HG03521 (cell line): Measurements from ENCODE around the gene LYRM7.
"Not testable (repeated sequence)": the region's sequence is repeated elsewhere in the genome, so short reads cannot be mapped to it uniquely, and the experiment has no call there.

Experiments used
- ATAC-seq: cut with Tn5 transposase; IDR thresholded peaks from one replicate; pipeline ENCODE4 v1.9.1; 2021; ENCODE audit warnings: mild to moderate bottlenecking, moderate library complexity; ENCODE audit not compliant: unreplicated experiment

LYRM7 gene

DNA sequence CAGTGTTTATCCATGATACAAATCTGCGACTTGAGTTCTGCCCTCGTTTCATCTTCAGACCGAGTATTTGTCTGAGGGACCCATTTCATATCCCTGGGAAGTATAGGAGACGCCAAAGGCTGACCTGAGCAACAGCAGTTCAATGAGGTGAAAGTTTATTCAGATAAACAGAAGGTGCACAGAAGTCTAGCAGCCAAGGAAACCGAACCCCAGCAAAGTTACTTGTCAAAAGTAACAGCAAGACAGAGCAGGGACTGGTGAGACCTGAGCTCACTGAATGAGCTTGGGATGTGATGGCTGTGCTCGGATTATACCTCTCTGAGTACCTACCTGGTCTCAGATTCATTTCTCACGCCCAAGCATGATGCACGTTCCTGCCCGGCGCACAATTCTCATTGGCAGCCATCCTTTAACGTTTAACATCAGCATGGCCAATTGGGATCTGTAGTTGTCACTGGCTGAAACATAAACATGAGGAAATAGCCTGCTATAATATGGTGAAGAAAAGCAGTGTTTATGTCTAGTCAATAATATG is 599 bp downstream of the LYRM7 start:
- no peak for ATAC-seq

DNA sequence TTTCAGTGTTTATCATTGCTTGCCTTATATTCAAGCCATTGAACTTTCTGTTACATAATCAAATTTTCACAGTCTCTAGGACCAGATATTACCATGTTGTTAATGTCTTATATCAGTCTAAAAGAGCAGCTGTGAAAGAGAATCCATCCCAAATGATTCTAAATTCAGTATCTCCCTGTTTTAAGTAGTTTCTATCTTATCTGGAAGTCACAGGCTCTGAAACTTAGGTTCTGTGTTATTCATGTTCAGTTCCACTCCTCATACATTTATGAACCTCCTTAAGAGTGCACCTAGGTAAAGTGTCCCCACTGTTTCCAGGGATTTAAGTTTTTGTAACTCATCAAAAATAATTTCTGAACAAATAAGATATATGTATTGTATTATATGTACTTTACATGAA is 9.7 kb downstream of the LYRM7 start:
- ATAC-seq = no peak

DNA sequence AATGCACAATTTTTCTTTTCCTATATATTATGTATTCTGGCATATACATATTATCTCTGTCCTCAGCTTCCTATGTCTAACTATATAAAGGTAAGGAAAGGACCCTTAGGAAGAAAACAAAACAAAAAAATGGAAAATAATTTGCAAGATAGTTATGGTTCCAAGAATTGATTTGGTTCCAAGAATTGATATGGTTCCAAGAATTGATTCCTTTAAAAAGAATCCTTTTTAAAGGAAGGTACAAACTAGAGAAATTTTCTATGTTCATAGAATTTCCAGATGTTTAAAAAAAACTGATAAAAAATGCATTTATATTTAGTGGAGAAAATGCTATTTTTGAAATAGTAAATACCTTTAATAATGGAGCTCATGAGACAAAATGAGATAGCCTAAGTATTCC is 12.1 kb downstream of the LYRM7 start:
- ATAC-seq = no peak

DNA sequence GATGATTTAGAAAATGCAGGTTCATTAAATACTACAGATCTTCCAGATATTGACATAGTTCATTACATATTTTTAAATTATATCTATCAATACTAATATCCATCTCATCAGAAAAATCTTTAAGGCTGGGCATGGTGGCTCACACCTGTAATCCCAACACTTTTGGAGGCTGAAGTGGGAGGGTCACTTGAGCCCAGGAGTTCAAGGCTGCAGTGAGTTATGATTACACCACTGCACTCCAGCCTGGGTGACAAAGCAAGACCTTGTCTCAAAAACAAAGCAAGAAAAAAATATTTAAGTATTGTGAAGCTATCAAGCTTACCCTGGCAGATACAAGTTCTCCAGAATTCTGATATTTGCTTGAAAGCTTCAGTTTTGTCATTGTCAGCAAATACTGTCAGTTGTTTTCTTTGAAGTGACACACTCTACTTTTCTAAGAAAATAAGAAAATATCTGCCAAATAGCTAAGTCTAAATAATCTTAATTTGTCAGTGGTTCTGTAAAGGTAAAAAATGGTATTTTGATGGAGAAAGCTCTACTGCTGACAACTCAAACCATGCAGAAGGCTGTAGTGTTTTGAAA is 14.9 kb downstream of the LYRM7 start:
- ATAC-seq = no peak

DNA sequence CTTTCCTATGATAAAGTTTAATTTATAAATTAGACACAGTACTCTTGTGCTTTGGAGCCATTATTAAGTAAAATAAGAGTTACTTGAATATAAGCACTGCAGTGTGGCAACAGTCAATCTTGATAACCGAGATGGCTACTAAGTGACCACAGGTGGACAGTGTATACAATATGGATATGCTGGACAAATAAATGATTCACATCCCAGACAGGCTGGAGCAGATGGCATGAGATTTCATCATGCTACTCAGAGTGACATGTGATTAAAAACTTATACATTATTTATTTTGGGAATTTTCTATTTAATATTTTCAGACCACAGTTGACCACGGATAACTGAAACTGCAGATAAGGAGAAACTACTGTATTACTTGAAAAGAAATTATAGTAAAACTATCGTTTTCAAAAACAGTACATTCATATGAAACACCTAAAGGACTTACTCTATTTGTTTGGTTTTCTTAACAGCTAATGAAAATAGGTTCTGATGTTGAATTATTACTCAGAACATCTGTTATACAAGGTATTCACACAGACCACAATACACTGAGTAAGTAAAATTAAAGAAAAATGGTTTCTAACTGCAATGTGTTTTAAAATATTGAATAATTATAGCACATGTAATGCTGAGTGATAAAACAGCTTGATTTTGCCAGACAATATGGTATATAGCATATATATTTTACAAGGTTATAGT is 16.0 kb downstream of the LYRM7 start:
- ATAC-seq = no peak

DNA sequence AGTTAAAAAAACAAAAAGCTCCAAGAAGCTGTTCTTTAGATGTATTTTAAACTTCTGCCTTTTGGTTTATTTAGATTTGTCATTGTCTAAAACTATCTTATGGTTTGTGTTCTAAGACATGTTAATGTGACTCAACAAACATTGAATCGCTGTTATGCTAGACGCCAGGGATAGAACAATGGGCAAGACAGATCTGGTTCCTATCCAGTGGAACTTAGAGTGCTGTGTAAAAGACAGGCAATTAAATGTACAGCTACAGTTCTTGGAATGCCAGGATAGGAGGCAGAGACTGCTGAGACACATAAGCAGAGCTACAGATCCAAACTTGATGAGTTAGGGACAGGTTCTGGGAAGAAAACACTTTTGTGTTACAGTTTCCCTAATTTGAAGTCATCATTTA is 22.4 kb downstream of the LYRM7 start:
- ATAC-seq = no peak

DNA sequence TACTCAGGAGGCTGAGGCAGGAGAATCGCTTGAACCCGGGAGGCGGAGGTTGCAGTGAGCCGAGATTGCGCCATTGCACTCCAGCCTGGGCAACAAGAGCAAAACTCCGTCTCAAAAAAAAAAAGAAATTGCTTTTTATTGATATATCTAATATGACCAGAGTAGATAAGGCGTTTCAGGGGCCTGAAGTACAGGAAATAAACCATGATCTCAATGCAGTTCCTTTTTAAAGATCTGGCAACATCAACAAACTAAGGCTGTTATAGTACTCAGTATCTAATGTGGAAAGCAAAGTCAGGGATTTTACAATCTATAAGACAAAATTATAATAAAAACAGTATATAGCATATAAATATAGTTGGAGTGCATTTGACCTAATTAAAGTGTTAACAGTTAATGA is 23.2 kb downstream of the LYRM7 start:
- ATAC-seq = not testable (repeated sequence)

DNA sequence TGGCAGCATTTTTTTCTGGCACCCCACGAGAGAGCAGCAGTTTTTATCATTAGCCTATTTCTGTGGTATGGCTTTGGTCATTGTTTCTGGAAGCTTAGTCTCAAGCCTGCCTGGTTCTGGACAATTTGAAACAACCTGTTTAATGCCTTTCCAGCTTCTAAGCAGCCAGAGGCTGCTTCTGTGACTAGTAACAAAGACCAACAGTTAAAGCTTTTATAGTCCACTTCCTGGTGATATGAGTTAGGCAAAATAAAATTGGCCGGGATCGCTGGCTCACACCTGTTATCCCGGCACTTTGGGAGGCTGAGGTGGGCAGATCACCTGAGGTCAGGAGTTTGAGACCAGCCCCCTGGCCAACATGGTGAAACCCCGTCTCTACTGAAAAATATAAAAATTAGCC is 24.0 kb downstream of the LYRM7 start:
- ATAC-seq = no peak

DNA sequence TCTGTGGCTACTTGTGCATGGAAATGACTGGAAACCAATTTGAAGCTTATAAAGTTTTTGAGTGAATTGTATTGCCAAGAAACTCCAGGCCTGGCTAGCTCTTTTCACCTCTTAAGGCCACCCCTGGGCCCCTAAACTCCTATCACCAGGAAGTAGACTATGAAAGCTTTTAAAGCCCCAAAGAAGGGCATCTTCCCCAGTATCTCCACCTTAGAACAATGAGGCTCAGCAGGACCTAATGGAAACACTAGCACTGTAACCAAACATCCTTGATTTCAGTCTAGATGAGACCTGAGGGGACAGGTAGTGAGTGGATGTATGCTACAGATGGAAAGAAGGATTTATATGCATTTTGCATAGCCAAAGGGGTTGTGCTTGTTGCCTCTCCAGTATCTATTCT is 25.0 kb downstream of the LYRM7 start:
- ATAC-seq = no peak

DNA sequence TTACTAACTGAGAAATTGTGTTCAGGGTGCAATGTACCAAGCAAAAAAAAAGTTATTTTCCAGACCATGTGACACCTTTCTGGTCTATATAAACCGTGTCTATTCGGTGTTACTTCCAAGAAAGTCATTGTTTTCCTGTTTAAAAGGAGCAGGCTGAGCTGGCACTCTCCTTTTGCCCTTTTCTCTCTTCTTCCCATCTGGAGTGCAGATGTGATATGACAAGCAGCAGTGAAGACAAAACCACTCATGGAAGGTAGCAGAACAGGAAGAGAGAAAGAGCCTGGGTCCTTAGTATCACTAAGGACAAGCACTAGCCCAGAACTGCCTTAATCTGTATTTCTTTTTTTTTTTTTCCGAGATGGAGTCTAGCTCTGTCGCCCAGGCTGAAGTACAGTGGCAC is 25.6 kb downstream of the LYRM7 start:
- ATAC-seq = no peak

DNA sequence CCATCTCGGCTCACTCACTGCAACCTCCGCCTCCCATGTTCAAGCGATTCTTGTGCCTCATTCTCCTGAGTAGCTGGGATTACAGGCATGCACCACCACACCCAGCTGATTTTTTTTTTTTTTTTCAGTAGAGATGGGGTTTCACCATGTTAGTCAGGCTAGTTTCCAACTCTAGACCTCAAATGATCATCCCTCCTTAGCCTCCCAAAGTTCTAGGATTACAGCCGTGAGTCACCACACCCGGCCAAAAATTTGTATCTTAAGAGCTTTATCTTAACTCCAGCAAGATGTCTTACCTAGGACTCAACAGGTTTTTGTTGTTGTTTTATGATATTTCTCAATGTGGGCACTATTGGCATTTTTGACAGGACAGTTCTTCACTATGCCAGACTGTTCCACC is 27.9 kb downstream of the LYRM7 start:
- ATAC-seq = no peak

DNA sequence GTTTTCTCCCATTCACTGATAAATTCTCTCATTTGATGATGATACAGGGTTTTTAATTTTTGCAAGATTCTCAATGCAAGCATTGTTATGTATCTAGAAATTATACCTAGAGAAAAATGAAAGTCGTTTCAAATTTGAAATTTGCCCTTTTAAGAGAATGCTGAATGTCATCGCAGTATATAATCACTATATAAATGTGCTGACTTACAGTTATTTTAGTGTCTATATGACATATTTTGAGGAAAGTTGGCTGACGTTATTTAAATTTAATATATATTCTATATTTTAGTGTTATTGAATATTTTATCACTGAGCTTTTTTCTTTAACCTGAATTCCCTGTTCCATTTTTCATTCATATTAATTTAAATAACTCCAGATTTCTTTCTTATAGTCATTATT is 29.8 kb downstream of the LYRM7 start:
- no peak for ATAC-seq

DNA sequence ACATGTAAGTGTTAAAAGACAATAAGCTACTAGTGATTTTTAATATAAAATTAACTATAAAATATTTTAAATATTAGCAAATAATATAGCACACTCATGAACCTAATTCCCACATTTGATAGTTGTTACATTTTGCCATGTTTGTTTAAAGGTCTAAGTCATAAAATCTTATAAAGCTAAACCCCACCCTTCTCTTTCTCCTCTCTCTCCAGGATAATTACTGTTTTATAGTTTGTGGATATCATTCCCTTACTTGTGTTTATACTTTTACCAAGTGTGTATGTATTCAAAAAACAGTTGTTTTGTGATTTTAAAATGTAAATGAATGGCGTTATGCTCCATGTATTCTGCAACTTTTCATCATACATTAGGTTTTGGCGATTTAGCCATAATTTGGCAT is 34.2 kb downstream of the LYRM7 start:
- ATAC-seq = no peak

DNA sequence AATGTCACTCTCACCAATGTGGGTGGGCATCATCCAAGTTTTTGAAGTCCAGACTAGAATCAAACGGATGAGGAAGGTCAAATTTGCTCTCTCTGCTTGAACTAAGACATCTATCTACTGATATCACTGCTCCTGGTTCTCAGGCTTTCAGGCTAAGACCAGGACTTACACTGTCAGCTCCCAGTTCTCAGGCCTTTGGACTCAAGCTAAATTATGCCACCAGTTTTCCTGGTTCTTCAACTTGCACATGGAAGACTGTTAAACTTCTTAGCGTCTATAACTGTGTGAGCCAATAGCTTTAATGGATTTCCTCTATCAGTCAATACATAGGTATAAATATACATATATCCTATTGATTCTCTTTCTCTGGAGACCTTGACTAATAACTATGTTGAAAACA is 35.3 kb downstream of the LYRM7 start:
- ATAC-seq = no peak

DNA sequence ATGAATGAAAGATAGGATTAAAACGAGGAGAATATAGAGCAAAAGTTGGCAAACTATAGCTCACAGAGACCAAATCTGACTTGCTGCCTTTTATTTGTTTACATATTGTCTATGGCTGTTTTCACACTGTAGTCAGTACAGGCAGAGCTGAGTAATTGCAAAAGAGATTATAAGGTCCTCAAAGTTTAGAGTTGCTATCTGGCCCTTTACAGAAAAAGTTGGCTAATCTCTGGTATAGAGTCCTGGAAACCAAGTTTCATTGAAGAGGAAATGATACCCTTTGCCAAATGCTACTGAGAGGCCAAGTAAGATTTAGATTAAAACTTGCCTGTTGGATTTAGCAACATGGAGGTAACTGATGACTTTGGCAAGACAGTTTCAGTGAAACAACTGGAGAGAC is 36.0 kb downstream of the LYRM7 start:
- no peak for ATAC-seq

DNA sequence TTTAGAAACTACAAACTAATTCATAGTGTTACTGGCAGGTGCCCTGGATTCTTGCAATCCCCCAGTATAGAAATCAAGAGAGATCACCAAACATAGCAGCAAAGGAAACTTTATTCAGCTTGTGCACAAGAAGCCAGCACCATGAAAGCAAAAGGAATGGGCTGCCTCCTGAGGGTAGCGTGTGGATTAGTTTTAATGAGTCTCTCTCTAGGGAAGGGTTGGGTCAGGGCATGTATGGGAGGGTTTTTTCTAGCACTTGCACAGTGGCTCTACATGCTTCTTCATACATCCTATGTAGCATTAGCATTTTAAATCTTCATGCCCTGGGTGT is 38.4 kb downstream of the LYRM7 start:
- ATAC-seq = no peak

DNA sequence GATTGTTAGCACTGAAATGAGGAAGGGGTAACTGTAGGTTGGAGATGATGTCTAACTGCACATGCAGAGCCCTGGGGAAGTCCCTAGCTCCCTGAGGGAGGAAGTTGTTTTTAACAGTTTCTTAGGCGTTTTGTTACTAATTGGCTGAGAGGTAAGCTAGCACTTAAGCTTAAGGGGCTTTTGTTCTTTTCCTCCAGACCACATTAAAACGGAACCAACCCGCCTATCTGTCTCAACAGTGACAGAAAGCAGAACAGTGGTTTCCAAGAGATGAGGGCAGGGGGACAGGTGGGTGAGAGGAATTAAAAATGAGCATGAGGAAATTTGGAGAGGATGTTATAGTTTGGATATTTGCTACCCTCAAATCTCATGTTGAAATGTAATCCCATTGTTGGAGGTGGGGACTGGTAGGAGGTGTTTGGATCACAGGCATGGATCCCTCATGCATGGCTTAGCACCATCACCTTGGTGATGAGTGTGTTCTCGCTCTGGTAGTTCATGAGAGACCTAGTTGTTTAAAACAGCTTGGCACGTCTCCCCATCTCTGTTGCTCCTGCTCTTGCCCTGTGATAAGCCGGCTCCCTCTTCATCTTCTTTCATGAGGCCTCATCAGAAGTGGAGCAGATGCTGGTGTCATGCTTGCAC is 38.9 kb downstream of the LYRM7 start:
- ATAC-seq = peak; percentile 81

DNA sequence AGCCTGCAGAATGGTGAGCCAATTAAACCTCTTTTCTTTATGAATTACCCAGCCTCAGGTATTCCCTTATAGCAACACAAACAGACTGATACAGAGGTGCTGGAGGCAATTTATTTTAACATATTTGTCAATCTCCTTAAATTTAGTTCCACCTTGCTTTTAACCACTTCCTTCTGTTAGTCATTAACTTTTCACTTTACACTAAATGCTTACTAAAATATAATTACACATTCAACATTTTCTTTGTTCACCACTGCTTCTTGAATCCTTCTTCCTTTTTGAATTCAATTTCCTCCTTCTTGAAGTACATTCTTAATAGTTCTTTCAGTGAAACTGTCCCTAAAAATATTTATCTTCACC is 39.4 kb downstream of the LYRM7 start:
- no peak for ATAC-seq

DNA sequence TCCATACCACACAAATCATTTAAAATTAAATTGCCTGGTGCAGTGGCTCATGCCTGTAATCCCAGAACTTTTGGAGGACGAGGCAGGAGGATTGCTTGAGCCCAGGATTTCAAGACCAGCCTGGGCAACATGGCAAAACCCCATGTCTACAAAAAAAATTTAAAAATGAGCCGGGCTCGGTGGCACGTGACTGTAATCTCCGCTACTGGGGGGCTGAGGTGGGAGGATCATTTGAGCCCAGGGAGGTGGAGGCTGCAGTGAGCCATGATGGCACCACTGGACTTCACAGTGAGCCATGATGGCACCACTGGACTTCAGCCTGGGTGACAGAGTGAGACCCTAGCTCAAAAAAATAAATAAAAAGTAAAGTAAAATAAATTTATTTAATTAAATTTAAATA is 40.9 kb downstream of the LYRM7 start:
- ATAC-seq = no peak

DNA sequence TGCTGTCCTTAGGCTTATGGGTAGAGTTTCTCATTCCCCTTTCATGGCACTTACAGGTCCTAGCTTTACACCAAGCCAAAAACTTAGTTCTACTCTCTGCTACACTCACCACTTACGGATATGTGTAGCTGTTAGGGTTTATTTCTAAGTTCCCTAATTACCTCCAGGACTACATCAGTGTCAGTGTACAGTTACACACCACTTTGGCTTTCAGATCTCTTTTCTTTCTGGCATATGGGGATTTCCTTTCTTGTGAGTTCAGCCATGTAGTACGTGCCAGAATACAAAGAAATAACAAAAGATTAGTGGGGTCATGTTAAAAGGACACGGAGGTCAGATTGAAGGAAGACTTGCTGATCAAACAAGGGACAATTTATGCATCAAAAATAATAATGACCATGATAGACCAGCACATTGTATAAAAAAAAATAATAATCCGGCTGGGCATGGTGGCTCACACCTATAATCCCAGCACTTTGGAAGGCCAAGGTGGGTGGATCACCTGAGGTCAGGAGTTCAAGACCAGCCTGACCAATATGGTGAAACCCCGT is 41.8 kb downstream of the LYRM7 start:
- peak; percentile 36 for ATAC-seq

DNA sequence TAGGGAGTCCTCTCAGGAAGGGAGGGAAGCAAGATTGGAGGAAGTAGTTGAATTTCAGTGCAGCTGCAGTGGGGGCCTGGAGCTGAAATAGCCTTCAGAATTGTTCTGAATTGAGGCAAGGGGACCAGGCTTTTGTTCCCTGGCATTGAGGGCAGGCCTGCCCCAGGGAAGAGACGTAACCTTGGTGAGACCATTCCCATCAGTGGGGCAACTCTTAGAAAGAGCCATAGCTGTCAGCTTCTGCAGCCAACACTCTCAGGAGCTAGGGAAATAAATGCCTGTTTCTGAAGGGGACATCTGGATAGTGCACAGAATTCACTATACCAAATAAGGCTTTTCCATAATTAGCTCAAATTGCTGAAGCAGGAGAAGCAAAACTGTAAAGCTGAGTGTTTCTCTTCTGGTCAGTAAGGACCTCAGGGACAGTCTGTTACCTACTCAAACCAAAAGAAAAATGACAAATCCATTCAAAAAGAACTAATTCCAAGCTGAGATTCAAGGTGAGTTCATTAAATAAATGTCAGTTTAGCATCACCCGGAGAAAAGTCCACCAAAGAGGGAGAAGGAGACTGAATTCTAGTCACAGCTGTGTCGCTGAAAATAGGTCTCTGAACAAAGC is 44.0 kb downstream of the LYRM7 start:
- ATAC-seq = no peak

DNA sequence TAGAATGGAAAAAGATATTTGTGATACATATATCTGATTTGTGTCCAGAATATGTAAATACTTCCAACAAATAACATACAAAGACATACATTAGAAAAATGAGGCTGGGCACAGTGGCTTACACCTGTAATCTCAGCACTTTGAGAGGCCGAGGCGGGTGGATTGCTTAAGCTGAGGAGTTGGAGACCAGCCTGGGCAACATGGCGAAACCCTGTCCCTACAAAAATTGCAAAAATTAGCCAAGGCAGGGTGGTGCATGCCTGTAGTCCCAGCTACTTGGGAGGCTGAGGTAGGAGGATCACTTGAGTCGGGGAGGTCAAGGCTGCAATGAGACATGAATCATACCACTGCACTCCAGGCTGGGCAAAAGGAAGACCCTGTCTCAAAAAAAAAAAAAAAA is 47.0 kb downstream of the LYRM7 start:
- no peak for ATAC-seq
